Activated CD4-positive, alpha-beta T cell treated with anti-CD3 and anti-CD28 coated beads for 36 hours (primary cell): ENCODE results near the gene SERPINB13. TPM values are rescaled to one million over a fixed set of nuclear protein-coding genes. Genes with fewer than 3 reads are reported as not detected.

ENCODE experiments used
- total RNA-seq, 2 experiments: library from RNA; stranded (reverse); gene quantifications; one replicate each; pipeline ENCODE4 v1.2.3, GENCODE V29; 2021

SERPINB13 gene
- total RNA-seq, 2 experiments from 2014 or later: not detected

Other genes with a start within 250 kb of the SERPINB13 start
- gene KDSR, start 220.1 kb upstream of the SERPINB13 start, total RNA-seq: 10 to 100 TPM; 72.6 to 78.6 TPM
- 10 to 100 TPM; 40.7 to 48.4 TPM for gene VPS4B, start 164.9 kb upstream of the SERPINB13 start, total RNA-seq
- not detected for gene SERPINB5, start 110.4 kb upstream of the SERPINB13 start, total RNA-seq
- not detected for gene SERPINB12, start 45.0 kb upstream of the SERPINB13 start, total RNA-seq
- gene SERPINB4, start 56.9 kb downstream of the SERPINB13 start, total RNA-seq: not detected
- not detected for gene SERPINB3, start 74.5 kb downstream of the SERPINB13 start, total RNA-seq
- not detected for gene SERPINB11, start 115.6 kb downstream of the SERPINB13 start, total RNA-seq
- not detected for gene SERPINB7, start 188.1 kb downstream of the SERPINB13 start, total RNA-seq